Body of pancreas (tissue), 4 donors: Measurements from ENCODE around the gene RAD54L.

Experiments
- POLR2A ChIP-seq, 3 donors: fragments of 450-650 bp; IDR thresholded peaks; one replicate each; pipeline ENCODE4 v1.6.1; 2016; ENCODE audit warnings: antibody characterized with exemption in 3 of 3, mild to moderate bottlenecking in 2 of 3
- TF ChIP-seq, protein P1 (sequence below), 7 experiments: fragments of 450-650 bp in 4 of 7; fragments of 200-600 bp in 3 of 7; sonication (generic) in 3 of 7; IDR thresholded peaks; one replicate each; pipeline ENCODE4 v1.5.1; 2016 to 2019; ENCODE audit warnings: antibody characterized with exemption in 7 of 7

GRCh38 chr1:46203738-46204405 is 43.7 kb upstream of the RAD54L start:
- TF ChIP-seq, protein P1, sequence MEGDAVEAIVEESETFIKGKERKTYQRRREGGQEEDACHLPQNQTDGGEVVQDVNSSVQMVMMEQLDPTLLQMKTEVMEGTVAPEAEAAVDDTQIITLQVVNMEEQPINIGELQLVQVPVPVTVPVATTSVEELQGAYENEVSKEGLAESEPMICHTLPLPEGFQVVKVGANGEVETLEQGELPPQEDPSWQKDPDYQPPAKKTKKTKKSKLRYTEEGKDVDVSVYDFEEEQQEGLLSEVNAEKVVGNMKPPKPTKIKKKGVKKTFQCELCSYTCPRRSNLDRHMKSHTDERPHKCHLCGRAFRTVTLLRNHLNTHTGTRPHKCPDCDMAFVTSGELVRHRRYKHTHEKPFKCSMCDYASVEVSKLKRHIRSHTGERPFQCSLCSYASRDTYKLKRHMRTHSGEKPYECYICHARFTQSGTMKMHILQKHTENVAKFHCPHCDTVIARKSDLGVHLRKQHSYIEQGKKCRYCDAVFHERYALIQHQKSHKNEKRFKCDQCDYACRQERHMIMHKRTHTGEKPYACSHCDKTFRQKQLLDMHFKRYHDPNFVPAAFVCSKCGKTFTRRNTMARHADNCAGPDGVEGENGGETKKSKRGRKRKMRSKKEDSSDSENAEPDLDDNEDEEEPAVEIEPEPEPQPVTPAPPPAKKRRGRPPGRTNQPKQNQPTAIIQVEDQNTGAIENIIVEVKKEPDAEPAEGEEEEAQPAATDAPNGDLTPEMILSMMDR (IDR thresholded peaks at IDR 0.05), result no peak
- no peak for TF ChIP-seq POLR2A (IDR thresholded peaks at IDR 0.05)
